GM13976 (cell line): ENCODE measurements around the gene CHD1L.
"Not testable (repeated sequence)": the region's sequence is repeated elsewhere in the genome, so short reads cannot be mapped to it uniquely, and the experiment has no call there.

ENCODE experiments used
- DNase-seq: peaks from one replicate; pipeline ENCODE4 v3.0.0; 2012; ENCODE audit warnings: low spot score
- in situ Hi-C: fragments of 300-500 bp; cut with MboI; formaldehyde crosslinking; loops from one replicate; pipeline ENCODE4 v1.12.0; 2022; ENCODE audit warnings: low sequenced_read_pairs, mixed read lengths, inconsistent platforms; ENCODE audit not compliant: unreplicated experiment
- TF ChIP-seq, protein P1 (sequence below): IDR thresholded peaks from 2 replicates; pipeline ENCODE4 v1.5.1; 2012; ENCODE audit warnings: borderline replicate concordance, mild to moderate bottlenecking; ENCODE audit not compliant: insufficient read depth; ENCODE audit errors: extremely low read depth, missing control alignments, control extremely low read depth

The CHD1L gene

DNA sequence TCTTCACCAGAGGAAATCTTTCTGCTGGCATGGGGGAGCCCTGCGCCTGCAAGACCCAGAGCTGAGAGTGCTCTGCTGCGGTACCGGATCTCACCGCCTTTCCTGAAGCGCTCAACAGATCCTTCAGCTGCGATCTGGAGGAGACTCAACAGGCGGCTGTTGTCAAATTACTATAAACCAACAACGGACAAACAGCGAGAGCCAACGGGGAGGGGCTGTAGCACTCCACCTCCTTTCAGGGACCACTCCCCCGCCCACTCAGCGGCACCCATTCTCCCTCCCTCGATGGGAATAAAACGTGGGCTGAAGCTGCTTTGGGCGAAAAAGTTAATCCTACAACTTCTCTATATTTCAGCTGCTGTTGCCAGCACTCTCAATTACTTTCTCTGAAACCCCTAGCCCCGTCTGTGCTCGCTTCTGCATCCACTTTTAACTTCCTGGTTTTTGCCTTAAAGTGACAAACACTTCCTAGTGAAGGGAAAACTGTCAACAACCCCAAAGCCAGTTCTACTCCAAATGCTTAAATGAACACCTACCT, 17.2 kb upstream of the CHD1L start, which contains the start of gene FMO5:
Gene FMO5, minus strand, starts transcription at position 147 of the 538 bp plus-strand sequence. CDS start 310 bp downstream, outside the sequence.
- DNase-seq: peak; percentile 67
- in situ Hi-C loops: loop anchor here (10.0 kb wide), 1 partner anchor 50 kb away; the partner anchor contains the start of gene PRKAB2
- TF ChIP-seq, protein P1, sequence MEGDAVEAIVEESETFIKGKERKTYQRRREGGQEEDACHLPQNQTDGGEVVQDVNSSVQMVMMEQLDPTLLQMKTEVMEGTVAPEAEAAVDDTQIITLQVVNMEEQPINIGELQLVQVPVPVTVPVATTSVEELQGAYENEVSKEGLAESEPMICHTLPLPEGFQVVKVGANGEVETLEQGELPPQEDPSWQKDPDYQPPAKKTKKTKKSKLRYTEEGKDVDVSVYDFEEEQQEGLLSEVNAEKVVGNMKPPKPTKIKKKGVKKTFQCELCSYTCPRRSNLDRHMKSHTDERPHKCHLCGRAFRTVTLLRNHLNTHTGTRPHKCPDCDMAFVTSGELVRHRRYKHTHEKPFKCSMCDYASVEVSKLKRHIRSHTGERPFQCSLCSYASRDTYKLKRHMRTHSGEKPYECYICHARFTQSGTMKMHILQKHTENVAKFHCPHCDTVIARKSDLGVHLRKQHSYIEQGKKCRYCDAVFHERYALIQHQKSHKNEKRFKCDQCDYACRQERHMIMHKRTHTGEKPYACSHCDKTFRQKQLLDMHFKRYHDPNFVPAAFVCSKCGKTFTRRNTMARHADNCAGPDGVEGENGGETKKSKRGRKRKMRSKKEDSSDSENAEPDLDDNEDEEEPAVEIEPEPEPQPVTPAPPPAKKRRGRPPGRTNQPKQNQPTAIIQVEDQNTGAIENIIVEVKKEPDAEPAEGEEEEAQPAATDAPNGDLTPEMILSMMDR: no peak

DNA sequence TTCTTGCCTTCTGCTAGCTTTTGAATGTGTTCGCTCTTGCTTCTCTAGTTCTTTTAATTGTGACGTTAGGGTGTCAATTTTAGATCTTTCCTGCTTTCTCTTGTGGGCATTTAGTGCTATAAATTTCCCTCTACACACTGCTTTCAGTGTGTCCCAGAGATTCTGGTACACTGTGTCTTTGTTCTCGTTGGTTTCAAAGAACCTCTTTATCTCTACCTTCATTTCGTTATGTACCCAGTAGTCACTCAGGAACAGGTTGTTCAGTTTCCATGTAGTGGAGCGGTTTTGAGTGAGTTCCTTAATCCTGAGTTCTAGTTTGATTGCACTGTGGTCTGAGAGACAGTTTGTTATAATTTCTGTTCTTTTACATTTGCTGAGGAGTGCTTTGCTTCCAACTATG, 11.5 kb upstream of the CHD1L start:
- DNase-seq, in situ Hi-C loops: not testable (repeated sequence)

DNA sequence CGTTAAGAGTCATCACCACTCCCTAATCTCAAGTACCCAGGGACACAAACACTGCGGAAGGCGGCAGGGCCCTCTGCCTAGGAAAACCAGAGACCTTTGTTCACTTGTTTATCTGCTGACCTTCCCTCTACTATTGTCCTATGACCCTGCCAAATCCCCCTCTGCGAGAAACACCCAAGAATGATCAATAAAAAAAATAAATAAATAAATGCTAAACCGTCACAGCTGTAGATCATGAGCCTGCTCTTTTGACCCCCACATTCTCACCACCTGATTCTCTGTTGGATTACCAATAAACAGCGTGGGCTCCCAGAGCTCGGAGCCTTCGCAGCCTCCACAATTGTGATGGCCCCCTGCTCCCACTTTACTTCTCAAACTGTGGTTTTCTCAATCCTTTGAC, 8.6 kb upstream of the CHD1L start:
- in situ Hi-C loops, DNase-seq: not testable (repeated sequence)

DNA sequence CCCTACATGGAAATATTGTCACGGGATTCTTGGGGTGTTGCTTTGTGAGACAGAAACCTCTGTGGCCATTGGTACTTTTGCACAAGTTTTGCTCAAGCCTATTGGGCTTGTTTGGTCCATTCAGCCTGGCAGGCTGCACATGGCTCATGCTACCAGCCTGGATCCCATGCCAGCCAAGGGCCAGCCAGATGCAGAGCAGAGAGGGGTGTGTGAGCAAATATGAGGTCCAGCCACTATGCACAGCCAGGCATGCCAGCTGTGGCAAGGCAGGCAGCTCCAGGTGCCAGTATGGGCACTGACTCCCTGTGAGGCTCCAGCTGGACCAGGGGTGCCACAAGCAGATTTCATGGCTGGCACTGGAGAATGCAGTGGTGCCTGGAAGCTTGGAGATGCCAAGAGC, 6.7 kb upstream of the CHD1L start:
- no peak for DNase-seq
- TF ChIP-seq, protein P1: no peak
- in situ Hi-C loops: no loop called here

DNA sequence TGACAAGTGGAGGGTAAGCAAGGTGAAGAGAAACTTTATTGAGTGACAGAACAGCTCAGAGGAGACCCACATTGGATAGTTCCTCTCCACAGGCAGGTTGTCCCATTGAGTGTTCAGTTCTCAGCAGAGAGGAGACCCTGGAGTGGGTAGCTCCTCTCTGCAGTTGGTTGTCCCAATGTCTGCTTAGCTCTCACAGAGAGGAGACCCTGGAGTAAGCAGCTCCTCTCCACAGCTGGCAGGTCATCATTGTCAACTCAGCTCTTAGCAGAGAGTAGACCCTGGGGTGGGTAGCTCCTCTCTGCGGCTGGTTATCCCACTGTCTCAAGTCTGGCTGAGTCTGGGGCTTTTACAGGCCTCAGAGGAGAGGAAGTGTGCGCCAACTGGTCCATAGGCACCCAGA, 6.0 kb upstream of the CHD1L start:
- DNase-seq: no peak
- in situ Hi-C loops: no loop called here
- TF ChIP-seq, protein P1: no peak

DNA sequence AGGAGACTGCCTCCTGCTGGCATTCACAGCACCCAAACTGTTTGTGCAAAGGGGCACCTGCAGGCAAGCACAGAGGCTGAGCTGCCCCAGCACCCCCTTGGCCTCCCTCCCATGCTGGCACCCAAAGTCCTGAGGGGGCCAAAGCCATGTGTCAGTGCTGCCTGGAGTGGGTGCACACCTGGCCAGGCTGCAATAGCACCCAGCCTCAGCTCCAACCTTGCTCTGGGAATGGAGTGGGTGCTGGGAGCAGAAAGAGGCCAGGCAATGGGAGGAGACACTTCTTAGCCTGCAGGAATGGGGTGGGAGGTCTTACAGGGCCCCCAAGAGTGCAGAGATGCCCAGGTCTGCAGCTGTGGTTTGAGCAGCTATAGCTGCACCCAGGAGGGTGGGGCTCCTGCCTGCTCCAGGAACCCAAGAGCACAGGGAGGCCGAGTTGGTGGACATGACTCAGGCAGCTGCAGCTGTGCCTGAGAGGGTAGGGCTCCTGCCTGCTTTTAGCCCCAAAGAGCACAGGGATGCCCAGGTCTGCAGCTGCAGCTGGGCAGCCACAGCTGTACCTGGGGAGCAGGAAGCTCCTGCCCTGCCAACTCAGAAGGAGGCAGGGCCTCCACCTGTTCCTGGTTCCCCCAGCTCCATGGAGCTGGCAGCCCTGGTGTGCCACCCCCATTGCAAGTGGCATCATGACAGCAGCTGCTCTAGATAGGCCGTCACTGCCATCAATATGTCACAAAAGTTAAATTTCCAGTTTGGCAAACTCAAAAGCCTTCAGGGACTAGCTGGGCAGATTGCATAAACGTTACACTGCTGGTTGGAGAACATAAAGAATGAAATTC, 5.3 kb upstream of the CHD1L start:
- no peak for DNase-seq
- in situ Hi-C loops: no loop called here
- TF ChIP-seq, protein P1: no peak

DNA sequence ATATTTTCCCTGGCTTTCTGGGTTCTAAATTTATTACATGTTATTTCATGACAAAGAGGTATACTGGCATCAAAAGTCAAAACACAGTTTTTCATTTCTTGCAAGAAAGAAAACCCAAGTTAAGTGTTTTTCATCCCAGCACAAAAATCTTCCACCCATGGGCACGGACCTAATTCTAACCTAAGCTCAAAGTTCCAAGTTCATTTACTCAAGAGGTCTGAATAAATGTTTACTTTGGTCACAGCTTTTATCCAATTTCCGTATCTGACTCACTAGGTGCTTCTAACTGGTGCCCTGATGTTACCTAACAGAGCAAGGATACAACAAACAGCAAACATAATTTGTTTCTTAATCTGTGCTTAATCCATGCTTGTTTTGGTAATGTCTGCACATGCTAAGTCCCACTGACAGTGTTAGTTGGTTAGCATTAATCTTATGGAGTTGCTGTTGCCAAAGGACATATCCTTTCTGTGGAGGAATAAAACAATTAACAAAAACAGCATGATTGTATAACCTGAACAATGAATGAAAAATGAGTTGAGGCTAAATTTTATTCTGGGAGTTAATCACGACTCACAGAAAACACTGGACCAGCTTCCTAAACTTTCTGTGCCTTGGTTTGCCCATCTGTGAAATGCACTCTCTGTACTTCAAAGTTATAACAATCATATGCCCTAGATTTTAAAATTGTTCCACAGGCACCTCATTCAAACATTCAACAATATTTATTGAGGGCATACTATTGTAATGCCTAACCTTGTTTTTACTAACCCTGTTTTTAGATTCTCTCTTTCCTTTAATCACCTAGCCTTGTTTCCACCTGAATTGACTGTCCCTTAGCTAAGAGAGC, 4.2 kb upstream of the CHD1L start:
- in situ Hi-C loops: no loop called here
- TF ChIP-seq, protein P1: no peak
- DNase-seq: no peak
